T1000 (cell line): ENCODE results near the gene CRYBB1.
"Not testable (repeated sequence)": the region's sequence is repeated elsewhere in the genome, so short reads cannot be mapped to it uniquely, and the experiment has no call there.

Source experiments
- DNase-seq: peaks from one replicate; lab custom pipeline; 2025; ENCODE audit warnings: mixed read lengths; lab: John Stamatoyannopoulos, UW

CRYBB1 gene

GRCh38 chr22:26636296-26636695 lies 18.5 kb upstream of the CRYBB1 start:
- DNase-seq: no peak

- no peak for DNase-seq
Observed at GRCh38 chr22:26635117-26635516, 17.3 kb upstream of the CRYBB1 start.

- no peak for DNase-seq
Observed at GRCh38 chr22:26634189-26634588, 16.4 kb upstream of the CRYBB1 start.

GRCh38 chr22:26632422-26633155 lies 14.8 kb upstream of the CRYBB1 start:
- DNase-seq: no peak

GRCh38 chr22:26631282-26631681 lies 13.5 kb upstream of the CRYBB1 start:
- DNase-seq: no peak

GRCh38 chr22:26629988-26630761 lies 12.3 kb upstream of the CRYBB1 start:
- DNase-seq: no peak

GRCh38 chr22:26624803-26625202 lies 7.0 kb upstream of the CRYBB1 start:
- DNase-seq: no peak

GRCh38 chr22:26623984-26624383 lies 6.2 kb upstream of the CRYBB1 start:
- DNase-seq: no peak

- no peak for DNase-seq
Observed at GRCh38 chr22:26621663-26622062, 3.8 kb upstream of the CRYBB1 start, which contains the start of gene CRYBA4. Gene CRYBA4 (plus strand): TSS chr22:26621963. CDS start chr22:26622597, 634 bp downstream.

GRCh38 chr22:26620197-26620596 lies 2.4 kb upstream of the CRYBB1 start:
- no peak for DNase-seq

- no peak for DNase-seq
Observed at GRCh38 chr22:26619510-26619909, 1.7 kb upstream of the CRYBB1 start.

- DNase-seq: no peak
Observed at GRCh38 chr22:26618455-26618854, 628 bp upstream of the CRYBB1 start.

- DNase-seq: no peak
Observed at GRCh38 chr22:26616650-26617049, 1.2 kb downstream of the CRYBB1 start.

- no peak for DNase-seq
Observed at GRCh38 chr22:26615830-26616435, 1.9 kb downstream of the CRYBB1 start.

- DNase-seq: no peak
Observed at GRCh38 chr22:26615149-26615548, 2.7 kb downstream of the CRYBB1 start.

GRCh38 chr22:26614322-26614721 lies 3.5 kb downstream of the CRYBB1 start:
- DNase-seq: no peak

GRCh38 chr22:26613753-26614152 lies 4.1 kb downstream of the CRYBB1 start:
- DNase-seq: not testable (repeated sequence)

GRCh38 chr22:26612652-26613051 lies 5.2 kb downstream of the CRYBB1 start:
- DNase-seq: no peak

- no peak for DNase-seq
Observed at GRCh38 chr22:26610996-26611395, 6.8 kb downstream of the CRYBB1 start.

- DNase-seq: peak; percentile 20
Observed at GRCh38 chr22:26610072-26610958, 7.5 kb downstream of the CRYBB1 start.

GRCh38 chr22:26609287-26609686 lies 8.5 kb downstream of the CRYBB1 start:
- DNase-seq: no peak

- no peak for DNase-seq
Observed at GRCh38 chr22:26608129-26608528, 9.7 kb downstream of the CRYBB1 start.
